ENCODE measurements around the gene FBXO39.

FBXO39 gene

DNA sequence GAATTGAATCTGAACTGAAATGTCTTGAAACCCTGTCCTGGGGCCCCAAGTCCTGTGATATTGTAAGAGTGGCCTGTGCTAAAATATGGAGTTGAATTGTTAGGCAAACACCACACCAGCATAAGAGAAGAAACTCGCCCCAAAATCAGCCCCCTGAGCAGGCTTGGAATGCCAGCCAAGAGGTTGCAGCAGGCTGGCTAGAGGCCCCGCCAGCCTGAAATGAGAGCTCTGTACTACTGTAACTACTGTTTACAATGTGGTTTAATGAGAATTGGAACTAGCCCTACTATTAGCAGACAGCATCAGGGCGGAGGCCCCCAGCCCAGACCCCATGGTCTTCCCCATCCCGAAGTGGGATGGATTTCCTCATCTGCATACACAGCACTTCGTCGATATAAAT is 23.7 kb downstream of the FBXO39 start:
- Histone ChIP-seq H3F3A (ENCODE audit: insufficient read depth) (no peaks in the 10 kb centered on the region), H3K4me2 (ENCODE audit: low read depth, low read length, poor library complexity, severe bottlenecking) (no peak overlapping the region), H3K9me3 (ENCODE audit: insufficient read depth, low read length) (no peaks in the 10 kb centered on the region), H2AFZ (ENCODE audit: low read depth, low read length, severe bottlenecking) (no peak overlapping the region), H4K20me1 (ENCODE audit: low read depth, low read length) (no peaks in the 10 kb centered on the region), H3K4me3 (ENCODE audit: insufficient read depth, low read length, poor library complexity, severe bottlenecking) (no peak overlapping the region), H3K79me2 (ENCODE audit: insufficient read depth, low read length) (no peaks in the 10 kb centered on the region), H3K27me3 (ENCODE audit: low read length) (no peaks in the 10 kb centered on the region), H3K27ac (ENCODE audit: low read depth, low read length) (no peak overlapping the region), H3K9ac (ENCODE audit: low read length) (no peak overlapping the region), H3K36me3 (ENCODE audit: low read length) (no peaks in the 10 kb centered on the region), H3K9me2 (replicated peaks; ENCODE audit: insufficient read depth, low read length) (no peaks in the 10 kb centered on the region)
- TF ChIP-seq EZH2phosphoT487 (conservative IDR thresholded peaks at IDR 0.05; ENCODE audit: low read length) = no peak
- TF ChIP-seq, protein P1, sequence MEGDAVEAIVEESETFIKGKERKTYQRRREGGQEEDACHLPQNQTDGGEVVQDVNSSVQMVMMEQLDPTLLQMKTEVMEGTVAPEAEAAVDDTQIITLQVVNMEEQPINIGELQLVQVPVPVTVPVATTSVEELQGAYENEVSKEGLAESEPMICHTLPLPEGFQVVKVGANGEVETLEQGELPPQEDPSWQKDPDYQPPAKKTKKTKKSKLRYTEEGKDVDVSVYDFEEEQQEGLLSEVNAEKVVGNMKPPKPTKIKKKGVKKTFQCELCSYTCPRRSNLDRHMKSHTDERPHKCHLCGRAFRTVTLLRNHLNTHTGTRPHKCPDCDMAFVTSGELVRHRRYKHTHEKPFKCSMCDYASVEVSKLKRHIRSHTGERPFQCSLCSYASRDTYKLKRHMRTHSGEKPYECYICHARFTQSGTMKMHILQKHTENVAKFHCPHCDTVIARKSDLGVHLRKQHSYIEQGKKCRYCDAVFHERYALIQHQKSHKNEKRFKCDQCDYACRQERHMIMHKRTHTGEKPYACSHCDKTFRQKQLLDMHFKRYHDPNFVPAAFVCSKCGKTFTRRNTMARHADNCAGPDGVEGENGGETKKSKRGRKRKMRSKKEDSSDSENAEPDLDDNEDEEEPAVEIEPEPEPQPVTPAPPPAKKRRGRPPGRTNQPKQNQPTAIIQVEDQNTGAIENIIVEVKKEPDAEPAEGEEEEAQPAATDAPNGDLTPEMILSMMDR (IDR thresholded peaks at IDR 0.05; ENCODE audit: insufficient read depth, low read length, poor library complexity, severe bottlenecking) = no peak

DNA sequence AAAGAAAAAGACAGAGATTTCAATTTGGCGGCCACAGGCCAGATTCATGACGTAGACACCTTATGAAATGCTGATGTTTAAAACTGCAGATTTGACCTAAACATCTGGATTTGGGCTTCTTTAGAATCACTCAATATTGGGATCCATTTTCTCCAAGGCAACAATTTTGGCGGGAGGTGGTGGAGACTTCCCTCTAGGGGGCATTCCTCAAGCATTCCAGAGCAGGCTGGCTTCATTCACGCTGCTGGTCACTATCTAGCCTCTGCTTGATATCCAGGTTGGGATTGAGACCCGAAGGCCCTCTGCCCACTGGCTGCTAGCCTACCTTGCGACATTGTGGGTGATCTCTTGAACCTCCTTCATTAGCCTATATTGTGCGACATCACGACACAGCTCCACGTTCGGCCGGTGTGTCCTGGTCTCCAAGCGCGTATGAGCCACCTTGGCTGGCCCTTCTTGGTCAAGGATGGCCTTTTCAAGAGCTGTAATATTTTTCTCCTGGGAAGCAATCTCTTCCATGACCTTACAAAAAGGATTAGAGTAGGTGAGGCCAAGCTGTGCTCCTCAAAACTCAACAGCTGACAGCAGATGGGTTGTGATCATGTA is 24.5 kb downstream of the FBXO39 start:
- H3K4me2 ChIP-seq (ENCODE audit: low read depth, low read length, poor library complexity, severe bottlenecking) = no peak overlapping the region
- no peak overlapping the region for H3K4me3 ChIP-seq (ENCODE audit: insufficient read depth, low read length, poor library complexity, severe bottlenecking)

DNA sequence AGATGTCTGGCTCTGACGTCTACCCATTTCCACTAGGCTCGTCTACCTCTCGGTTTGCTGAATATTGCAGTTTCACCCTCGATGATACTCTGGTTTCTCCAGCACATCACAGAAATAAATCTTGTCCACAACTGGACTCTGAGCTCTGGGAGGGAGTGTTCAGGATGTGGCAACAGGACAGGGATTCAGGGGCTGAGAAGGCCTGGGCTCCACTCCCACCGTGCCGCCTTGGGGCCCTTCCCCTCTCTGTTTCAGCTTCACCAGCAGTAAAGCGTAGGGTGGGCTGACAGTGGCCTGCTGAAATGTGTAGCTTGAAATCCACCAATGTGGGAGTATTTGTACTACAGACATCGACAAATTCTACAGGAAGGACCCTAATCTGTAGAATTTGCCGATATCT is 35.5 kb downstream of the FBXO39 start:
- Histone ChIP-seq H3K9me3 (ENCODE audit: insufficient read depth, low read length) (no peaks in the 10 kb centered on the region), H3K36me3 (ENCODE audit: low read length) (no peaks in the 10 kb centered on the region), H3K4me2 (ENCODE audit: low read depth, low read length, poor library complexity, severe bottlenecking) (no peak overlapping the region), H3F3A (ENCODE audit: insufficient read depth) (no peaks in the 10 kb centered on the region), H4K20me1 (ENCODE audit: low read depth, low read length) (no peaks in the 10 kb centered on the region), H3K27me3 (ENCODE audit: low read length) (no peaks in the 10 kb centered on the region), H2AFZ (ENCODE audit: low read depth, low read length, severe bottlenecking) (no peak overlapping the region), H3K4me3 (ENCODE audit: insufficient read depth, low read length, poor library complexity, severe bottlenecking) (no peak overlapping the region), H3K9me2 (replicated peaks; ENCODE audit: insufficient read depth, low read length) (no peaks in the 10 kb centered on the region), H3K79me2 (ENCODE audit: insufficient read depth, low read length) (no peaks in the 10 kb centered on the region), H3K27ac (ENCODE audit: low read depth, low read length) (no peak overlapping the region), H3K9ac (ENCODE audit: low read length) (no peak overlapping the region)
- TF ChIP-seq, protein P1 (IDR thresholded peaks at IDR 0.05; ENCODE audit: insufficient read depth, low read length, poor library complexity, severe bottlenecking) = no peak
- TF ChIP-seq EZH2phosphoT487 (conservative IDR thresholded peaks at IDR 0.05; ENCODE audit: low read length) = no peak

More for the DNA sequence above, 24.5 kb downstream of the FBXO39 start:
- no peaks in the 10 kb centered on the region for H4K20me1 ChIP-seq (ENCODE audit: low read depth, low read length)
- no peaks in the 10 kb centered on the region for H3K79me2 ChIP-seq (ENCODE audit: insufficient read depth, low read length)
- no peaks in the 10 kb centered on the region for H3K9me2 ChIP-seq (replicated peaks; ENCODE audit: insufficient read depth, low read length)
- H3K27me3 ChIP-seq (ENCODE audit: low read length) = no peaks in the 10 kb centered on the region
- H3K36me3 ChIP-seq (ENCODE audit: low read length) = no peaks in the 10 kb centered on the region
- no peak overlapping the region for H3K9ac ChIP-seq (ENCODE audit: low read length)
- H3K27ac ChIP-seq (ENCODE audit: low read depth, low read length) = no peak overlapping the region
- no peaks in the 10 kb centered on the region for H3K9me3 ChIP-seq (ENCODE audit: insufficient read depth, low read length)
- H2AFZ ChIP-seq (ENCODE audit: low read depth, low read length, severe bottlenecking) = no peak overlapping the region
- TF ChIP-seq, protein P1 (IDR thresholded peaks at IDR 0.05; ENCODE audit: insufficient read depth, low read length, poor library complexity, severe bottlenecking) = no peak
- TF ChIP-seq EZH2phosphoT487 (conservative IDR thresholded peaks at IDR 0.05; ENCODE audit: low read length) = no peak
- no peaks in the 10 kb centered on the region for H3F3A ChIP-seq (ENCODE audit: insufficient read depth)
